Trophoblast cell (in vitro differentiated cells and primary cell): Measurements from ENCODE around the gene SEMA6A.
A peak's percentile ranks its signal among the peaks of the same experiment; 100 is the strongest.

ENCODE experiments used
- DNase-seq, 2 donors: peaks; one replicate each; pipeline ENCODE4 v3.0.0-alpha.2; 2016
- H2AFZ ChIP-seq: 2 replicates; pipeline ENCODE4 v1.6.1; 2013; ENCODE audit warnings: low read length, moderate library complexity, mild to moderate bottlenecking; ENCODE audit not compliant: insufficient read depth, poor library complexity
- H2AK5ac ChIP-seq: 2 replicates; pipeline ENCODE4 v1.6.1; 2013; ENCODE audit warnings: mild to moderate bottlenecking, low read length
- H2BK120ac ChIP-seq: 2 replicates; pipeline ENCODE4 v1.6.1; 2013; ENCODE audit warnings: low read length, mild to moderate bottlenecking, moderate library complexity; ENCODE audit not compliant: insufficient read depth, poor library complexity
- H2BK12ac ChIP-seq: 2 replicates; pipeline ENCODE4 v1.6.1; 2013; ENCODE audit warnings: mild to moderate bottlenecking, low read length, moderate library complexity
- H2BK5ac ChIP-seq: 2 replicates; pipeline ENCODE4 v1.6.1; 2013; ENCODE audit warnings: low read length, low read depth, moderate library complexity, mild to moderate bottlenecking; ENCODE audit not compliant: poor library complexity
- H3K14ac ChIP-seq: 2 replicates; pipeline ENCODE4 v1.6.1; 2013; ENCODE audit warnings: mild to moderate bottlenecking, low read length
- H3K18ac ChIP-seq: 2 replicates; pipeline ENCODE4 v1.6.1; 2013; ENCODE audit warnings: mild to moderate bottlenecking, low read length
- H3K23ac ChIP-seq: 2 replicates; pipeline ENCODE4 v1.6.1; 2013; ENCODE audit warnings: low read length
- H3K27ac ChIP-seq: 2 replicates; pipeline ENCODE4 v1.5.1; 2013; ENCODE audit warnings: low read depth, mild to moderate bottlenecking, inconsistent platforms, low read length, moderate library complexity
- H3K27me3 ChIP-seq: 2 replicates; pipeline ENCODE4 v1.6.1; 2013; ENCODE audit warnings: inconsistent platforms, mild to moderate bottlenecking, low read length, moderate library complexity; ENCODE audit not compliant: insufficient read depth
- H3K36me3 ChIP-seq, 2 experiments: 1 replicate in 1 of 2; 2 replicates in 1 of 2; pipeline ENCODE4 v1.6.1; 2013; ENCODE audit warnings: low read length in 2 of 2, mild to moderate bottlenecking in 2 of 2, moderate library complexity in 1 of 2; ENCODE audit not compliant: insufficient read depth in 2 of 2, control insufficient read depth in 1 of 2
- H3K4ac ChIP-seq: 2 replicates; pipeline ENCODE4 v1.6.1; 2013; ENCODE audit warnings: low read depth, mild to moderate bottlenecking, low read length, moderate library complexity
- H3K4me1 ChIP-seq, 2 experiments: 1 replicate in 1 of 2; 2 replicates in 1 of 2; pipeline ENCODE4 v1.6.1; 2013; ENCODE audit warnings: low read length in 2 of 2, mild to moderate bottlenecking in 2 of 2, moderate library complexity in 1 of 2; ENCODE audit not compliant: insufficient read depth in 2 of 2, control insufficient read depth in 1 of 2
- H3K4me2 ChIP-seq: 2 replicates; pipeline ENCODE4 v1.6.1; 2013; ENCODE audit warnings: inconsistent platforms, mild to moderate bottlenecking, low read length, moderate library complexity
- H3K4me3 ChIP-seq: 2 replicates; pipeline ENCODE4 v1.5.1; 2013; ENCODE audit warnings: mild to moderate bottlenecking, low read depth, low read length, inconsistent platforms
- H3K79me1 ChIP-seq: one replicate; pipeline ENCODE4 v1.6.1; 2013; ENCODE audit warnings: low read length
- H3K79me2 ChIP-seq: 2 replicates; pipeline ENCODE4 v1.6.1; 2013; ENCODE audit warnings: low read length, mild to moderate bottlenecking; ENCODE audit not compliant: control insufficient read depth, insufficient read depth, poor library complexity
- H3K9ac ChIP-seq: 2 replicates; pipeline ENCODE4 v1.6.1; 2013; ENCODE audit warnings: mild to moderate bottlenecking, low read length
- H3K9me3 ChIP-seq: 2 replicates; pipeline ENCODE4 v1.6.1; 2013; ENCODE audit warnings: low read depth, mild to moderate bottlenecking, control low read depth, inconsistent platforms, low read length; ENCODE audit not compliant: insufficient read depth
- H4K12ac ChIP-seq: 2 replicates; pipeline ENCODE4 v1.6.1; 2013; ENCODE audit warnings: low read depth, mild to moderate bottlenecking, low read length, moderate library complexity
- H4K8ac ChIP-seq: 2 replicates; pipeline ENCODE4 v1.6.1; 2013; ENCODE audit warnings: low read depth, mild to moderate bottlenecking, low read length, moderate library complexity
- H4K91ac ChIP-seq: one replicate; pipeline ENCODE4 v1.6.1; 2013; ENCODE audit warnings: low read depth, mild to moderate bottlenecking, low read length, moderate library complexity
- whole genome bisulfite sequencing: extraction: QIAGEN DNeasy Blood & Tissue Kit; methylation state at CpG from one replicate; pipeline ENCODE4 v1.1.7; 2013; ENCODE audit warnings: missing lambda C conversion rate; ENCODE audit not compliant: insufficient read length, insufficient coverage; ENCODE audit errors: extremely low coverage; 5-methylcytosine and 5-hydroxymethylcytosine counted together

The SEMA6A gene

GRCh38 chr5:116452774-116453368 is 121.8 kb downstream of the SEMA6A start:
- Histone ChIP-seq H3K4me3 (no peak overlapping the region), H3K9ac (no peak overlapping the region), H2BK120ac (peak overlapping the region; percentile 21), H4K12ac (no peak overlapping the region), H3K18ac (peak overlapping the region; percentile 17), H3K23ac (no peak overlapping the region), H2AFZ (no peak overlapping the region), H3K79me2 (no peaks in the 10 kb centered on the region), H3K4me1 (peaks cover 0 to 14% of the 10 kb centered on the region in 2 experiments), H2BK12ac (peak overlapping the region; percentile 12), H3K4me2 (no peak overlapping the region), H3K27ac (no peak overlapping the region), H2AK5ac (no peak overlapping the region), H3K9me3 (no peaks in the 10 kb centered on the region), H3K79me1 (peaks cover 12% of the 10 kb centered on the region), H3K27me3 (no peaks in the 10 kb centered on the region), H3K36me3 (peaks cover 7 to 20% of the 10 kb centered on the region in 2 experiments), H4K91ac (peak overlapping the region; percentile 15), H3K14ac (peak overlapping the region; percentile 9), H2BK5ac (no peak overlapping the region), H3K4ac (peak overlapping the region; percentile 32), H4K8ac (no peak overlapping the region)
- no CpG with 5 or more reads among the region's 2 CpGs for WGBS
- no peak for DNase-seq

- no peaks in the 10 kb centered on the region for H3K27me3 ChIP-seq
- no peak for DNase-seq
- H3K79me1 ChIP-seq, result peaks cover 12% of the 10 kb centered on the region
- no peak overlapping the region for H3K27ac ChIP-seq
- H3K4me3 ChIP-seq, result no peak overlapping the region
- no peak overlapping the region for H3K4me2 ChIP-seq
- no peak overlapping the region for H3K18ac ChIP-seq
- H3K9me3 ChIP-seq, result no peaks in the 10 kb centered on the region
- H2BK12ac ChIP-seq, result no peak overlapping the region
- H4K12ac ChIP-seq, result no peak overlapping the region
- peaks cover 16 to 29% of the 10 kb centered on the region in 2 experiments for H3K36me3 ChIP-seq
- no peak overlapping the region for H2BK120ac ChIP-seq
- H2AFZ ChIP-seq, result no peak overlapping the region
- no peak overlapping the region for H2AK5ac ChIP-seq
- no peak overlapping the region for H4K91ac ChIP-seq
- no peak overlapping the region for H3K23ac ChIP-seq
- no peaks in the 10 kb centered on the region for H3K79me2 ChIP-seq
- H3K14ac ChIP-seq, result no peak overlapping the region
- no CpG with 5 or more reads among the region's 3 CpGs for WGBS
- H2BK5ac ChIP-seq, result no peak overlapping the region
- H3K4me1 ChIP-seq, result peaks cover 0 to 14% of the 10 kb centered on the region in 2 experiments
- H3K4ac ChIP-seq, result no peak overlapping the region
- no peak overlapping the region for H3K9ac ChIP-seq
- no peak overlapping the region for H4K8ac ChIP-seq
Measured at GRCh38 chr5:116451905-116452450, 122.6 kb downstream of the SEMA6A start.

DNA sequence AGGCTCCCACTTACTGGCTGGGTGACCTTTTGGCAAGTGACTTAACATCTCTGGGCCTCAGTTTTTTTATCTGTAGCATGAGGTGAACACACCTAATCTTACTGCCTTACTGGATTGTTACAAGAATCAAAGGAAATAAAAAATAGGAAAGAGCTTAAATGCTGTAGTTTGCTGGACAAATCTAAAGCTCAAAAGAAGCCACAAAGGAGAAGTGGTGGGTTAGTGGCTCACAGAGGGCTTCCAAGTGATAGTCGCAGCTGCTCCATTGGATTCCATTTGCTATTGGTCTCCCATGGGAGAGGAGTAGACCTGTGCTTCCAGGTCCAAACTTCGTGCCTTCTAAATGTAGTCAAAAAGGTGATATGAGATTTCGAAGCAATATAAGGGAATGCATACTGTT is 123.6 kb downstream of the SEMA6A start:
- H2AK5ac ChIP-seq, result no peak overlapping the region
- H3K4me1 ChIP-seq, result peaks cover 0 to 14% of the 10 kb centered on the region in 2 experiments
- H2BK120ac ChIP-seq, result no peak overlapping the region
- H2AFZ ChIP-seq, result no peak overlapping the region
- H3K23ac ChIP-seq, result no peak overlapping the region
- no CpG with 5 or more reads among the region's 3 CpGs for WGBS
- no peak overlapping the region for H2BK5ac ChIP-seq
- peaks cover 25 to 33% of the 10 kb centered on the region in 2 experiments for H3K36me3 ChIP-seq
- no peak overlapping the region for H3K4me2 ChIP-seq
- H4K8ac ChIP-seq, result no peak overlapping the region
- no peak overlapping the region for H3K9ac ChIP-seq
- H3K79me1 ChIP-seq, result peaks cover 12% of the 10 kb centered on the region
- H4K91ac ChIP-seq, result no peak overlapping the region
- DNase-seq, result no peak
- no peak overlapping the region for H2BK12ac ChIP-seq
- no peak overlapping the region for H4K12ac ChIP-seq
- H3K18ac ChIP-seq, result no peak overlapping the region
- no peaks in the 10 kb centered on the region for H3K79me2 ChIP-seq
- H3K4me3 ChIP-seq, result no peak overlapping the region
- H3K9me3 ChIP-seq, result no peaks in the 10 kb centered on the region
- H3K4ac ChIP-seq, result no peak overlapping the region
- H3K27ac ChIP-seq, result no peak overlapping the region
- no peak overlapping the region for H3K14ac ChIP-seq
- H3K27me3 ChIP-seq, result no peaks in the 10 kb centered on the region

DNA sequence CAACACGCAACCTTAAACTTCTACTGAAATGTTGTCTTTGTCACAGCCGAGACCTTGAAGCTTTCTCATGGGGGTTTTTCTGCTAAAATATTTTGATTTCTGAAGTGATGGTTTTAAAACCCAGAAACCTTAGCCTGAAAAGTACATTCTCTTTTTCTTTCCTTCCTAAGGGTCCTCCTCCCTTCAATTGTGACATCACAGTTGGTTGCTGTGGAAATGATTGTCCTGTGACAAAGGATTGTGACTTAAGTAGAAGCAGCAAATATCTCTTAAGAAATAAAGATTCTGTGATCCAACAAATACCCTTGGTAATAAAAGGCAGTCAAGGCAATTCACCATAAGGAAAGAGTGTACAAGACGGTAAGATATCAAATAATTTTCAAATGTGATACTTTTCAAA is 125.2 kb downstream of the SEMA6A start:
- H3K18ac ChIP-seq, result no peak overlapping the region
- H3K79me1 ChIP-seq, result peaks cover 9% of the 10 kb centered on the region
- H3K23ac ChIP-seq, result no peak overlapping the region
- H2BK5ac ChIP-seq, result no peak overlapping the region
- H3K14ac ChIP-seq, result no peak overlapping the region
- H2BK120ac ChIP-seq, result no peak overlapping the region
- peaks cover 0 to 11% of the 10 kb centered on the region in 2 experiments for H3K4me1 ChIP-seq
- H3K9me3 ChIP-seq, result no peaks in the 10 kb centered on the region
- H3K4me3 ChIP-seq, result no peak overlapping the region
- no peaks in the 10 kb centered on the region for H3K79me2 ChIP-seq
- no peak overlapping the region for H2BK12ac ChIP-seq
- no peak overlapping the region for H3K4ac ChIP-seq
- H2AK5ac ChIP-seq, result no peak overlapping the region
- H2AFZ ChIP-seq, result no peak overlapping the region
- H4K8ac ChIP-seq, result no peak overlapping the region
- no peaks in the 10 kb centered on the region for H3K27me3 ChIP-seq
- WGBS, result no CpG with 5 or more reads among the region's 3 CpGs
- H4K91ac ChIP-seq, result no peak overlapping the region
- DNase-seq, result no peak
- H3K36me3 ChIP-seq, result peaks cover 31 to 43% of the 10 kb centered on the region in 2 experiments
- no peak overlapping the region for H3K27ac ChIP-seq
- no peak overlapping the region for H4K12ac ChIP-seq
- H3K9ac ChIP-seq, result no peak overlapping the region
- no peak overlapping the region for H3K4me2 ChIP-seq
